A549 (cell line): ENCODE measurements around the gene GBE1. TPM values are rescaled to one million over a fixed set of nuclear protein-coding genes. Genes with fewer than 3 reads are reported as not detected.
"Not testable (repeated sequence)": the region's sequence is repeated elsewhere in the genome, so short reads cannot be mapped to it uniquely, and the experiment has no call there.

Experiments used
- ATAC-seq, 2 experiments: fragments of 200-7000 bp in 1 of 2; fragments of >200 bp in 1 of 2; cut with Nextera tagmentation in 1 of 2; cut with Tn5 transposase in 1 of 2; 3 replicates each; pipeline versions ENCODE4 v1.8.0 to v1.9.1; 2018 to 2020; ENCODE audit warnings: mild to moderate bottlenecking in 1 of 2, moderate library complexity in 1 of 2
- CTCF ChIA-PET: fragments of 300-600 bp; sonication (Branson Sonifier 250); formaldehyde crosslinking; extraction: SDS; loops from one replicate; lab custom pipeline; 2021; ENCODE audit warnings: antibody characterized with exemption, inconsistent platforms; lab: Yijun Ruan, JAX
- POLR2A ChIA-PET: fragments of 350-600 bp; formaldehyde crosslinking; extraction: SDS; loops from one replicate; lab custom pipeline; 2021; ENCODE audit warnings: antibody characterized with exemption, inconsistent platforms; lab: Yijun Ruan, JAX
- DNase-seq, 2 experiments: peaks; one replicate each; pipeline versions ENCODE4 v3.0.0 to v3.0.0-alpha.2; 2011 to 2016; ENCODE audit warnings: low read depth in 1 of 2, low spot score in 1 of 2
- FAIRE-seq: peaks from 2 replicates; lab custom pipeline; 2011; peaks lifted over from hg19 to GRCh38; lab: Jason Lieb, UNC
- H3K27ac ChIP-seq, 2 experiments: fragments of >200 bp; sonication (Bioruptor Twin); formaldehyde crosslinking; 3 replicates each; pipeline ENCODE4 v1.5.1; 2016 to 2017
- H3K4me1 ChIP-seq: fragments of >200 bp; sonication (Bioruptor Twin); formaldehyde crosslinking; 3 replicates; pipeline ENCODE4 v1.6.1; 2016
- H3K4me2 ChIP-seq: fragments of >200 bp; sonication (Bioruptor Twin); formaldehyde crosslinking; 3 replicates; pipeline ENCODE4 v1.6.1; 2016
- H3K4me3 ChIP-seq: fragments of >200 bp; sonication (Bioruptor Twin); formaldehyde crosslinking; 3 replicates; pipeline ENCODE4 v1.5.1; 2016
- H3K9me3 ChIP-seq: fragments of >200 bp; sonication (Bioruptor Twin); formaldehyde crosslinking; 3 replicates; pipeline ENCODE4 v1.6.1; 2016
- CBX8 ChIP-seq: fragments of 200-600 bp; sonication (generic); IDR thresholded peaks from 2 replicates; pipeline ENCODE4 v1.6.1; 2016
- CHD2 ChIP-seq: fragments of 150-350 bp; IDR thresholded peaks from 2 replicates; pipeline ENCODE4 v1.6.1; 2014; ENCODE audit warnings: low read length; ENCODE audit not compliant: partially characterized antibody
- CHD4 ChIP-seq: fragments of 200-600 bp; sonication (generic); IDR thresholded peaks from 2 replicates; pipeline ENCODE4 v1.6.1; 2016; ENCODE audit warnings: antibody characterized with exemption, mild to moderate bottlenecking, borderline replicate concordance
- EP300 ChIP-seq, 2 experiments: fragments of >200 bp; sonication (Bioruptor Twin); formaldehyde crosslinking; IDR thresholded peaks; 2 replicates in 1 of 2; 3 replicates in 1 of 2; pipeline ENCODE4 v1.6.1; 2016 to 2017
- FOXS1 ChIP-seq: fragments of 250-450 bp; sonication (Bioruptor Pico); IDR thresholded peaks from 2 replicates; pipeline ENCODE4 v1.5.0; 2020; ENCODE audit warnings: mild to moderate bottlenecking, moderate library complexity
- GATA3 ChIP-seq: IDR thresholded peaks from 2 replicates; pipeline ENCODE4 v1.6.1; 2012; ENCODE audit warnings: borderline replicate concordance
- HDAC2 ChIP-seq: fragments of 200-600 bp; sonication (generic); IDR thresholded peaks from 2 replicates; pipeline ENCODE4 v1.6.1; 2016
- HOXB5 ChIP-seq: fragments of 250-450 bp; sonication (Bioruptor Pico); IDR thresholded peaks from 2 replicates; pipeline ENCODE4 v1.5.0; 2020; ENCODE audit warnings: mild to moderate bottlenecking, moderate library complexity
- KDM1A ChIP-seq: fragments of 200-600 bp; sonication (generic); IDR thresholded peaks from 2 replicates; pipeline ENCODE4 v1.6.1; 2016; ENCODE audit warnings: low read depth, mild to moderate bottlenecking
- MAX ChIP-seq: IDR thresholded peaks from 2 replicates; pipeline ENCODE4 v1.6.1; 2012
- PHF8 ChIP-seq: fragments of 200-600 bp; sonication (generic); IDR thresholded peaks from 2 replicates; pipeline ENCODE4 v1.6.1; 2016; ENCODE audit warnings: low read depth, mild to moderate bottlenecking, antibody characterized with exemption, moderate library complexity, borderline replicate concordance
- RAD21 ChIP-seq, 2 experiments: fragments of >200 bp in 1 of 2; sonication (Bioruptor Twin) in 1 of 2; formaldehyde crosslinking in 1 of 2; IDR thresholded peaks in 1 of 2; conservative IDR thresholded peaks in 1 of 2; 2 replicates in 1 of 2; 3 replicates in 1 of 2; pipeline ENCODE4 v1.6.1; 2012 to 2018; ENCODE audit warnings: inconsistent platforms in 1 of 2
- RFX5 ChIP-seq: fragments of 450-650 bp; IDR thresholded peaks from 2 replicates; pipeline ENCODE4 v1.7.1; 2014; ENCODE audit warnings: antibody characterized with exemption, mild to moderate bottlenecking, moderate library complexity
- SREBF2 ChIP-seq: fragments of 450-650 bp; IDR thresholded peaks from 2 replicates; pipeline ENCODE4 v1.6.1; 2014; ENCODE audit warnings: mild to moderate bottlenecking, moderate library complexity
- TFCP2L1 ChIP-seq: fragments of 250-450 bp; sonication (Bioruptor Pico); IDR thresholded peaks from 2 replicates; pipeline ENCODE4 v1.5.0; 2021; ENCODE audit warnings: mild to moderate bottlenecking
- TP53 ChIP-seq: fragments of 250-450 bp; sonication (Bioruptor Pico); IDR thresholded peaks from 2 replicates; pipeline ENCODE4 v1.5.0; 2021; ENCODE audit warnings: mild to moderate bottlenecking, moderate library complexity
- ZC3H11A ChIP-seq: fragments of 450-650 bp; IDR thresholded peaks from 2 replicates; pipeline ENCODE4 v1.6.1; 2014; ENCODE audit warnings: antibody characterized with exemption, mild to moderate bottlenecking
- WGBS: methylation state at CpG from one replicate; pipeline ENCODE4 v1.1.6; 2017; ENCODE audit errors: missing lambda C conversion rate; 5-methylcytosine and 5-hydroxymethylcytosine counted together
- polyA plus RNA-seq, 4 experiments: library from polyadenylated mRNA; depleted of rRNA in 3 of 4; stranded (reverse); fragments of >200 nt; fragmentation: RNase III in 1 of 4; extraction: RNeasy Plus Mini Kit Qiagen cat#74134 plus additional on column Dnase treatment in 1 of 4; gene quantifications; 2 replicates in 3 of 4; 3 replicates in 1 of 4; pipeline ENCODE4 v1.2.3, GENCODE V29; 2011 to 2017

The GBE1 gene
- polyA plus RNA-seq, 2 of the 4 experiments (the other 2 are of a cell fraction) = 39.5 to 55.0 TPM

GRCh38 chr3:81503026-81503425, 258.4 kb downstream of the GBE1 start:
- ChIA-PET CTCF (interaction anchor here (3.3 kb wide), 1 partner anchor 13 kb away, joined by 14 read pairs; no protein-coding TSS in a partner anchor), POLR2A (no interaction called here)
- FAIRE-seq (no peak), DNase-seq (no peak), ATAC-seq (no peak)
- Histone ChIP-seq H3K27ac (no peak overlapping the region), H3K4me1 (no peaks in the 10 kb centered on the region), H3K4me2 (no peak overlapping the region), H3K9me3 (no peaks in the 10 kb centered on the region), H3K4me3 (no peak overlapping the region)
- no peak for TF ChIP-seq RAD21 (conservative IDR thresholded peaks at IDR 0.05 in 1 of 2, IDR thresholded peaks at IDR 0.05 in 1 of 2)
- TF ChIP-seq MAX = no peak
- TF ChIP-seq CHD2 = no peak
- no peak for TF ChIP-seq KDM1A
- no peak for TF ChIP-seq RFX5
- TF ChIP-seq PHF8 = no peak
- no peak for TF ChIP-seq TFCP2L1 (CRISPR knock-in tag)
- no peak for TF ChIP-seq ZC3H11A
- no peak for TF ChIP-seq CBX8
- no peak for TF ChIP-seq FOXS1
- WGBS = 94% methylated on average over 2 of the region's 2 CpGs

- FAIRE-seq (no peak), ATAC-seq (no peak), DNase-seq (no peak)
- Histone ChIP-seq H3K4me3 (no peak overlapping the region), H3K9me3 (no peaks in the 10 kb centered on the region), H3K27ac (no peak overlapping the region), H3K4me1 (no peaks in the 10 kb centered on the region), H3K4me2 (no peak overlapping the region)
- no peak for TF ChIP-seq HDAC2
- 96% methylated on average over 1 of the region's 1 CpG for WGBS
- ChIA-PET CTCF (interaction anchor here (0.8 to 3.3 kb wide), 2 partner anchors 12 to 17 kb away, joined by 3 to 14 read pairs; no protein-coding TSS in a partner anchor), POLR2A (no interaction called here)
These were observed 259.2 kb downstream of the GBE1 start for GRCh38 chr3:81502236-81502635.

- Histone ChIP-seq H3K9me3 (no peaks in the 10 kb centered on the region), H3K27ac (no peak overlapping the region), H3K4me1 (no peaks in the 10 kb centered on the region), H3K4me3 (no peak overlapping the region)
- 89% methylated on average over 1 of the region's 1 CpG for WGBS
- POLR2A ChIA-PET = no interaction called here
- no peak for DNase-seq
- no peak for TF ChIP-seq GATA3
- no peak for TF ChIP-seq CHD4
- TF ChIP-seq TP53 = no peak
- no peak for TF ChIP-seq HOXB5 (CRISPR knock-in tag)
- TF ChIP-seq RFX5 = no peak
- TF ChIP-seq EP300 (IDR thresholded peaks at IDR 0.05) = no peak
- TF ChIP-seq, all 56 proteins: peak for 0
- no peak overlapping the region for H3K4me2 ChIP-seq
- FAIRE-seq = no peak
- no peak for ATAC-seq
- CTCF ChIA-PET = interaction anchor here (3.3 kb wide), 1 partner anchor 10 kb away, joined by 14 read pairs; no protein-coding TSS in a partner anchor
These were observed 261.4 kb downstream of the GBE1 start for GRCh38 chr3:81500039-81500438.

- ATAC-seq = no peak
- 84% methylated on average over 4 of the region's 4 CpGs for WGBS
These were observed 263.7 kb downstream of the GBE1 start for GRCh38 chr3:81497572-81498251.

GRCh38 chr3:81496407-81497104, 264.9 kb downstream of the GBE1 start:
- H3K9me3 ChIP-seq = no peaks in the 10 kb centered on the region
- no peak for TF ChIP-seq HOXB5 (CRISPR knock-in tag)
- H3K4me3 ChIP-seq = no peak overlapping the region
- ATAC-seq (no peak), DNase-seq (no peak), FAIRE-seq (peak; percentile 13)
- 80% methylated on average over 6 of the region's 6 CpGs for WGBS
- no peak overlapping the region for H3K4me2 ChIP-seq
- POLR2A ChIA-PET = no interaction called here
- H3K4me1 ChIP-seq = 0 out of 3 replicates have a peak, but pooled peaks cover 4% of the 10 kb centered on the region
- no peak overlapping the region for H3K27ac ChIP-seq
- CTCF ChIA-PET = interaction anchor here (1.6 kb wide), 1 partner anchor 14 kb away, joined by 4 read pairs; no protein-coding TSS in a partner anchor

More at GRCh38 chr3:81497572-81498251, 263.7 kb downstream of the GBE1 start:
- no peaks in the 10 kb centered on the region for H3K9me3 ChIP-seq
- H3K4me2 ChIP-seq = no peak overlapping the region
- FAIRE-seq (no peak), DNase-seq (no peak)
- H3K4me3 ChIP-seq = no peak overlapping the region
- ChIA-PET POLR2A (no interaction called here), CTCF (interaction anchor here (1.6 kb wide), 1 partner anchor 13 kb away, joined by 4 read pairs; no protein-coding TSS in a partner anchor)
- TF ChIP-seq SREBF2 (no peak), TP53 (no peak)
- TF ChIP-seq, all 56 proteins: peak for 0
- Histone ChIP-seq H3K4me1 (no peaks in the 10 kb centered on the region), H3K27ac (no peak overlapping the region)

GRCh38 chr3:81492471-81492870, 269.0 kb downstream of the GBE1 start:
- POLR2A ChIA-PET, FAIRE-seq, DNase-seq, H3K4me3 ChIP-seq, H3K4me2 ChIP-seq, ATAC-seq, H3K27ac ChIP-seq, H3K4me1 ChIP-seq, H3K9me3 ChIP-seq, CTCF ChIA-PET: not testable (repeated sequence)
- 93% methylated on average over 1 of the region's 1 CpG for WGBS
